ENCODE results near the gene TOMM20.

The TOMM20 gene

GRCh38 chr1:235152235-235152634, 23.6 kb upstream of the TOMM20 start:
- H3F3A ChIP-seq (ENCODE audit: insufficient read depth): peaks cover 7% of the 10 kb centered on the region; the same call in 1 of the 2 replicates
- H3K36me3 ChIP-seq (ENCODE audit: low read length): peaks cover 39% of the 10 kb centered on the region; the same call in 1 of the 2 replicates
- no peak overlapping the region for H3K27ac ChIP-seq (ENCODE audit: low read depth, low read length)
- no peak overlapping the region for H3K4me2 ChIP-seq (ENCODE audit: low read depth, low read length, poor library complexity, severe bottlenecking)
- peaks cover 33% of the 10 kb centered on the region for H3K79me2 ChIP-seq (ENCODE audit: insufficient read depth, low read length)
- TF ChIP-seq EZH2phosphoT487 (conservative IDR thresholded peaks at IDR 0.05; ENCODE audit: low read length) (no peak), CTCF (IDR thresholded peaks at IDR 0.05; ENCODE audit: insufficient read depth, low read length, poor library complexity, severe bottlenecking) (no peak)
- peaks cover 4% of the 10 kb centered on the region for H4K20me1 ChIP-seq (ENCODE audit: low read depth, low read length)
- no peak overlapping the region for H3K4me3 ChIP-seq (ENCODE audit: insufficient read depth, low read length, poor library complexity, severe bottlenecking)
- H3K9me2 ChIP-seq (replicated peaks; ENCODE audit: insufficient read depth, low read length): no peaks in the 10 kb centered on the region
- no peaks in the 10 kb centered on the region for H3K9me3 ChIP-seq (ENCODE audit: insufficient read depth, low read length)
- no peak overlapping the region for H2AFZ ChIP-seq (ENCODE audit: low read depth, low read length, severe bottlenecking)
- no peak overlapping the region for H3K9ac ChIP-seq (ENCODE audit: low read length)
- H3K27me3 ChIP-seq (ENCODE audit: low read length): no peaks in the 10 kb centered on the region

GRCh38 chr1:235151033-235151432, 22.4 kb upstream of the TOMM20 start:
- no peak overlapping the region for H3K9ac ChIP-seq (ENCODE audit: low read length)
- no peaks in the 10 kb centered on the region for H3K27me3 ChIP-seq (ENCODE audit: low read length)
- TF ChIP-seq CTCF (IDR thresholded peaks at IDR 0.05; ENCODE audit: insufficient read depth, low read length, poor library complexity, severe bottlenecking): no peak
- no peak for TF ChIP-seq EZH2phosphoT487 (conservative IDR thresholded peaks at IDR 0.05; ENCODE audit: low read length)
- peaks cover 26% of the 10 kb centered on the region; the same call in 1 of the 2 replicates for H3K79me2 ChIP-seq (ENCODE audit: insufficient read depth, low read length)
- no peaks in the 10 kb centered on the region for H3K9me2 ChIP-seq (replicated peaks; ENCODE audit: insufficient read depth, low read length)
- H3K36me3 ChIP-seq (ENCODE audit: low read length): peaks cover 36% of the 10 kb centered on the region; the same call in 1 of the 2 replicates
- peaks cover 7% of the 10 kb centered on the region; the same call in 1 of the 2 replicates for H3F3A ChIP-seq (ENCODE audit: insufficient read depth)
- peaks cover 4% of the 10 kb centered on the region; the same call in 1 of the 2 replicates for H4K20me1 ChIP-seq (ENCODE audit: low read depth, low read length)
- no peaks in the 10 kb centered on the region for H3K9me3 ChIP-seq (ENCODE audit: insufficient read depth, low read length)
- no peak overlapping the region for H3K4me2 ChIP-seq (ENCODE audit: low read depth, low read length, poor library complexity, severe bottlenecking)
- H3K4me3 ChIP-seq (ENCODE audit: insufficient read depth, low read length, poor library complexity, severe bottlenecking): no peak overlapping the region
- no peak overlapping the region for H2AFZ ChIP-seq (ENCODE audit: low read depth, low read length, severe bottlenecking)
- no peak overlapping the region for H3K27ac ChIP-seq (ENCODE audit: low read depth, low read length)

DNA sequence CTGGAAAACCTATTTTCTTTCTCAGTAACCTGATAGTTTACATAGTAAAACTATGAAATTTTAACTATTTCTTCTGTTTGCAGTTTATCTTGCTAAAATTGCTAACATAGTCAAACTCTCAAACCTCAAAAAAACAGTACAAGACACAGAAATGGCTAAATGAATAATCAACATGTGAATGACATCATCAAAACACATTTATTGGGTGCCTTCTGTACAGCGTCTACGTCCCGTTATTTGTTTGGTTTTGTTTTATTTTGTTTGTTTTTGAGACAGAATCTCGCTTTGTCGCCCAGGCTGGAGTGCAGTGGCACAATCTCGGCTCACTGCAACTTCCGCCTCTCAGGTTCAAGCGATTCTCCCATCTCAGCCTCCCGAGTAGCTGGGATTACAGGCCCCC, 21.2 kb upstream of the TOMM20 start:
- Histone ChIP-seq H3K9me2 (replicated peaks; ENCODE audit: insufficient read depth, low read length) (no peaks in the 10 kb centered on the region), H3K27ac (ENCODE audit: low read depth, low read length) (no peak overlapping the region), H3K36me3 (ENCODE audit: low read length) (peaks cover 33% of the 10 kb centered on the region; the same call in 1 of the 2 replicates), H4K20me1 (ENCODE audit: low read depth, low read length) (peaks cover 4% of the 10 kb centered on the region; the same call in 1 of the 2 replicates), H3K27me3 (ENCODE audit: low read length) (no peaks in the 10 kb centered on the region), H3K9me3 (ENCODE audit: insufficient read depth, low read length) (no peaks in the 10 kb centered on the region), H3K4me3 (ENCODE audit: insufficient read depth, low read length, poor library complexity, severe bottlenecking) (no peak overlapping the region), H3K79me2 (ENCODE audit: insufficient read depth, low read length) (peaks cover 26% of the 10 kb centered on the region; the same call in 1 of the 2 replicates), H2AFZ (ENCODE audit: low read depth, low read length, severe bottlenecking) (no peak overlapping the region), H3K4me2 (ENCODE audit: low read depth, low read length, poor library complexity, severe bottlenecking) (no peak overlapping the region), H3F3A (ENCODE audit: insufficient read depth) (peaks cover 7% of the 10 kb centered on the region; the same call in 1 of the 2 replicates), H3K9ac (ENCODE audit: low read length) (no peak overlapping the region)
- TF ChIP-seq CTCF (IDR thresholded peaks at IDR 0.05; ENCODE audit: insufficient read depth, low read length, poor library complexity, severe bottlenecking) (no peak), EZH2phosphoT487 (conservative IDR thresholded peaks at IDR 0.05; ENCODE audit: low read length) (no peak)
